ENCODE measurements around the gene TOPBP1.
"Not testable (repeated sequence)": the region's sequence is repeated elsewhere in the genome, so short reads cannot be mapped to it uniquely, and the experiment has no call there.

Gene TOPBP1

DNA sequence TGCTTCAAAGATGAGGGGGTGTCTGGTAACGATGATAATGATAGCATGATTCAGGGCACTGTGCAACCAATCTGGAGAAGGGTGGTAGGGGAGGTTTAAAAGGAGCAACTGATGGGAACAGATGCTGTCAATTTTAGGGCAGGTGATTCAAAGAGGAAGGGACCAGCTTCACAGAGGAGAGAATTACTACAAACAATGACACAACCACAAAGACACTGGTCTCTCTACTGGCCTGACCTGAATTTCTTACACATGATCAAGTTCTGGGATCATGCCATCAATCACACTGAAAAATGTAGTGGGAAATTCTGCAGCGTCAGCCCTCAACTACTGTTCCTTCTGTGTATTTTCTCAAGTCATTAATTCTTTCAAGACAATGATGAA, 90.8 kb downstream of the TOPBP1 start:
- no peak for DNase-seq (ENCODE audit: low spot score)

DNA sequence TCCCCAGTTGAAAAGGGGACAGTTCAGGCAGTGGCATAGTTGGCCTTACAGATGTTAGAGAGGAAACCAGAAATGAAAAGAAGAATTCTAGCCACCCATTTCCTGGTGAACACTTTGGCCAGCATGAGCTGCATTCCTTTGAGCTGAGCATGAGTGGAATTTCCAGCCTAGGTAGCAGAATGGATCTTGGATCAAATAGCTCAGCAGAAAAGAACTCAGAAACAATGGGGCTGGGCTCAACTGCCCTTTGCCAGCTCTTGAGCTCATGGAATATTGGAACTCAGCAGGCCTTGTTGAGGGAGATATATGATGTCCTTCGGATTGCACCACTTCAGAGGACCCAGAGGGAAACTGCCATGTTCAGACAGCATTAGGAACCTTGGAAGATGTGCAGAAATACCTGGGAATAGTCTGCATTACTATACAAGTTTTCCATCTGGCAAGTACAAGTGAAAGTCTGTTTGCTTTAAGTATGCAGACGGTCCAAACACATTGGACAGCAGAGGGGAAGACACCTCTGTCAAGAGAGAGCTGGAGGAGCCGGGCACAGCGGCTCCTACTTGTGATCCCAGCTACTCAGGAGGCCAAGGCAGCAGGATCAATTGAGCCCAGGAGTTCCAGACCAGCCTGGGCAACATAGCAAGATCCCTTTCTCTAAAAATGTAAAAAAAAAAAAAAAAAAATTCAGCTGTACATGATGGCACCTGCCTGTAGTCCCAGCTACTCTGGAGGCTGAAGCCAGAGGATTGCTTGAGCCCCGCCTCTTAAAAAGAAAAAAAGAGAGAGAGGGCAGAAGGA, 91.4 kb downstream of the TOPBP1 start:
- no peak for DNase-seq (ENCODE audit: low spot score)

DNA sequence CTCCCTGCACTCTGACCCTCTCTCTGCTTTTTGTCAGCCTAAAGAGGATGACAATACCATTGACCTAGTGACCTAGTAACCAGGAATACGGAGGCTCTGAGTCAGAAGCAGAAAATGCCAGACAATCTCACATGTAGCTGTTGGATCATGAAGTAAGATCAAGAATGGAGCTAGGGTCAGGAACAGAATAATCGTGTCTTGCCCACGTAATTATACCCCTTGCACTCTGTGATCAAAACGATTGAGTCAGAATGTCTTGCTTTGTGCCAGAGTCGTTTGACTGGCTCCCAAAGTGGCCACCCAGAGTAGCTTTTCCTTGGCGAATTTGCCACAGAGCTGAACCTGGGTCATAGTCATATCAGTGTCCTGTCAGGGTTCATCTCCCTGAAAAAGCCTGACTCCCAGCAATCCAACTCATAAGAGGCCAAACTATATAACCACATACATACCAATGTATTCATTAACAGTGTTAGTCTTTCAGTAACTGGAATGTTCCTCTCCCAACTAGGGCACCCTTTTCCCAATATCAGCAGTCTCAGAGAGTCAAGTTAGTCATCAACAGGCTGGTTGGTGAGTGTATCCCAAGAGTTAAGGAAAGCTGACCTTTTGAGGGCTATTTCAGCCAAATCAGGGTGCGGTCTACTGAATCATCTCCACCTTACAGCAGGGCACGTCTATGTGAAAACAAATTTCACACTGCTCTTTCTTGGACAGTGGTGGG, 93.3 kb downstream of the TOPBP1 start:
- DNase-seq (ENCODE audit: low spot score), result no peak

DNA sequence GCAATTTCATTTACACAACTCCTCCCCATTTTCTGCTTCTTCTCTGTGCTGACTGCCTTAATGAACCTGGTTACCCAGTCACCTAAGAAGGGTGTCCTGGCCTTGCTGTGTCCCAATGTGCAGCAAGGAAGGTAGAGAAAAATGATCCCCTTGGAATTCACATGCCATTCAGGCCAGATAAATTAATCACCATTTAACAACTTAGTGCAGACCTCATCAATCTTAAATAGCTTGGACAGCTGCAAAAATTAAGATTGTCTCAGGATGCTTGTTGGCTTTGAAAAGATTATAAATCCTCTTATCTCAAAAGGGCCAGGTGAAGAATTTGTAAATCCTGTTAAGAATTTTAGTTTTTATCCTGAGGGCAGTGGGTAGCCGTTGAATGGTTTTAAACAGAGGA, 97.9 kb downstream of the TOPBP1 start:
- no peak for DNase-seq (ENCODE audit: low spot score)

DNA sequence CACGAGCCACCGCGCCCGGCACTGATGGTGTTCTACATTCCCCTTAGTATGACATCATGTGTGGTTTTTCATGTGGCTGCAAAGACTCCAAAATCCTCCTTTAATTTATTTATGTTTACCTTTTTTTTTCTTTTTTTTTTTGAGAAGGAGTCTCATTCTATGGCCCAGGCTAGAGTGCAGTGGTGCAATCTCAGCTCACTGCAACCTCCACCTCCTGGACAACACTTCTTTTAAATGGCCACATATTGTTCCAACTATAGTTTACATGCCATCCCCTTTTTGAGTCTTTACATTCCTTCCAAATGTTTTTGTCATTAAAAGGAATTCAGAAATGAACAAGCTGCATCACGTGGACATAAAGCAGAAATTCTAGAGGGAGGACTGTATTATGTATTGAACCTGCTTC, 98.6 kb downstream of the TOPBP1 start:
- no peak for DNase-seq (ENCODE audit: low spot score)

DNA sequence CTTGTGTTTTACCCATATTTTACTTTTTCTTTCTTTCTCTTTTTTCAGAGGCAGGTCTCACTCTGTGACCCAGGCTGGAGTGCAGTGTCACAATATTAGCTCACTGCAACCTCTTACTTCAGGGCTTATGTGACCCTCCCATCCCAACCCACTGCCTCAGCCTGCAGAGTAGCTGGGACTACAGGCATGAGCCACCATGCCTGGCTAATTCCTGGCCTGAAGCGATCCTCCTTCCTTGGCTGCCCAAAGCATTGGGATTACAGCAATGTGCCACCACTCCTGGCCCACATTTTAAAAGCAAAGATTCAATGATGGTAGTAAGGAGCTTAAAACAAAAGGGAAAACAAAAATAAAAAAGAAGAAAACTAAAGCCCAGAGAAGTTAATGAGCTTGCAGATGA, 99.4 kb downstream of the TOPBP1 start:
- no peak for DNase-seq (ENCODE audit: low spot score)

DNA sequence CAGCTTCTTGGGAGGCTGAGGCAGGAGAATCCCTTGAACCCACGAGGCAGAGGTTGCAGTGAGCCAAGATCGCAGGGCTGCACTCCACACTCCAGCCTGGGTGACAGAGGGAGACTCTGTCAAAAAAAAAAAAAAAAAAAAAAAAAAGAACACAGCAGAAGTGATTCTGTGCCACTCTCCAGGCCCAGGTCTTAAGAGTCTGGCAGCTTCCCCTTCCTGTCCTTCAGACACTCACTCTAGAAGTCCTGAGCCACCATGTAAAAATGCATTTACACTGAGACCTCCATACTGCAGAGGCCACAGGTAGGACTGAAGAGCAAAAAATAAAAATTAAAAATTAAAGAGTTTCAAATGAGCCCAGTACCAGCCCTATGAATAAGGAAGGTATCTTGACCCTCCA, 100.1 kb downstream of the TOPBP1 start:
- DNase-seq (ENCODE audit: low spot score), result no peak

DNA sequence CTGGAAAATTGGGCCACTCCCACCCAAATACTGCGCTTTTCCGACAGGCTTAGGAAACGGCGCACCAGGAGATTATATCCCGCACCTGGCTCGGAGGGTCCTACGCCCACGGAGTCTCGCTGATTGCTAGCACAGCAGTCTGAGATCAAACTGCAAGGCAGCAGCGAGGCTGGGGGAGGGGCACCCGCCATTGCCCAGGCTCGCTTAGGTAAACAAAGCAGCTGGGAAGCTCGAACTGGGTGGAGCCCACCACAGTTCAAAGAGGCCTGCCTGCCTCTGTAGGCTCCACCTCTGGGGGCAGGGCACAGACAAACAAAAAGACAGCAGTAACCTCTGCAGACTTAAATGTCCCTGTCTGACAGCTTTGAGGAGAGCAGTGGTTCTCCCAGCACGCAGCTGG, 110.2 kb downstream of the TOPBP1 start:
- not testable (repeated sequence) for DNase-seq (ENCODE audit: low spot score)
